Fibroblast of skin of right quadriceps (primary cell): ENCODE data around the gene CD7.

Source experiments
- DNase-seq: peaks from one replicate; pipeline ENCODE4 v3.0.0-alpha.2; 2013

The CD7 gene

DNA sequence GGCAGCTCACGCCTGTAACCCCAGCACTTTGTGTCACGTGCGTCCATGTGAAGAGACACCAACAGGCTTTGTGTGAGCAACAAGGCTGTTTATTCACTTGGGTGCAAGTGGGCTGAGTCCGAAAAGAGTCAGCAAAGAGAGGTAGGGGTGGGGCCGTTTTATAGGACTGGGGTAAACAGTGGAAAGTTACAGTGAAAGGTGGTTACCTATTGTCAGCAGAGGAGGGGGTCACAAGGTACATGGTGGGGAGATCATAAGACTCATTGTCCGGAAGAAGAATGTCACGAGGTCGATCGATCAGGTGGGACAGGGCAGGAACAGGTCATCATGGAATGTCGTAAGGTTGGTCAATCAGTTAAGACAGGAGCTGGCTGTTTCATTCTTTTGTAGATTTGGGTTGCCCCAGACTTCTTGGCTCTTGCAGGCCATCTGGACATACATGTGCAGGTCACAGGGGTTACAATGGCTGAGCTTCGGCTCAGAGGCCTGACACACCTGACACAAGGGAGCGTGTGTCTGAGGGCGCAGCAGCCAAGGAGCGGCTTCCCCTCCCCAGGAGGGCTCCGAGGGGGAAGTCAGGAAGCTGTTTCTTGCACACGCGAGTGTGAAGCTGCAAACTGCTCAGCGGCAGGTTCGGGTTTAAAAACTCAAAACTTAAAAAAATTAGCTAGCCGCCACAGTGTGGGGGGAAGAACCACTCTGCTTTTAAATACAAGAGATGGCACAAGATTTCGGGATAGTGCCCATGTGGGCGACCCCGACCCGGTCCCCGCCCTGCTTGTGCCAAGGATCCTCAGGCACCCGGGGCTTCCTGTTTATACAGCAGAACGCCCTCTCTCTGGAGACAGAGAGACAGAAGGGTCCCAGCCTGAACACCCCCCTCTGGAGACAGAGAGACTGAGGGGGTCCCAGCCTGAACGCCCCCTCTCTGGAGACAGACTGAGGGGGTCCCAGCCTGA lies 29.2 kb upstream of the CD7 start:
- DNase-seq: no peak

DNA sequence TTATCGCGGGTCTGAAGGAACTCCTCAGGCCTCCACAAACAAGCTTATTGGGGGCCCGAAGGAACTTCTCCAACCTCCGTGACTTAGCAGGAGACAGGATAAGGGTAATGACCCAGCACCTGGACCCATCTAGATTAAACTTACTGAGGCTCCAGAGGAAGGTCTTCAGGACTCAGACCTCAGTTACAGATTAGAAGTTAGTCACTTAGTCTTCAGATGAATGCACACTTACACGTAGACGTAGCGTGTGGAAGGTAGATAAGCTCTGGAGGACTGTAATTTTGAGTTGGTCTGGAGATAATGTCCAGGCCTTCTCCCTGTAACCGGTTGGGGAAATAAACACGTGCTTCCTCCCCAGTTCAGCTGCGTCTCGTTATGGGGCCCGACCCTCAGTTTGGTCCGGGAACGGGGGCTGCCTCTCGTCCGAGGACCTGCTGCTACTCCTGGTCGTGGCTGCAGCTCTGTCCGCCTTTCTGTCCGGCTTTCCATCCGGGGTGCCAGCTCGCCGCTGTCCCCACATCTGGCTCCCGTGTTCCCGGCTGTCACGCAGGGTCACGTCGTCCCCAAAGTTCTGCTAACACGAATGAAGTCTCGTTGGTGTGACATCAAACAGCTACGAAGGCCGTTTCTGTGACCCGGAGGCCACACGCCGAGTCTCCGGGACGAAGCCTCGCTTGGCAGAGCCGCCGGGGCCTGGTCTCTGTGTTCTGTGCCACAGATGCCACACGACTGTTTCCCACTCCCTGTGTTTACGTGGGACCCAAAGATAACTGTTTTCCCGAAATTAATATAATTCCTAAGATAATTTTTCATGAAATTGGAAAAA lies 28.0 kb upstream of the CD7 start:
- DNase-seq: no peak

DNA sequence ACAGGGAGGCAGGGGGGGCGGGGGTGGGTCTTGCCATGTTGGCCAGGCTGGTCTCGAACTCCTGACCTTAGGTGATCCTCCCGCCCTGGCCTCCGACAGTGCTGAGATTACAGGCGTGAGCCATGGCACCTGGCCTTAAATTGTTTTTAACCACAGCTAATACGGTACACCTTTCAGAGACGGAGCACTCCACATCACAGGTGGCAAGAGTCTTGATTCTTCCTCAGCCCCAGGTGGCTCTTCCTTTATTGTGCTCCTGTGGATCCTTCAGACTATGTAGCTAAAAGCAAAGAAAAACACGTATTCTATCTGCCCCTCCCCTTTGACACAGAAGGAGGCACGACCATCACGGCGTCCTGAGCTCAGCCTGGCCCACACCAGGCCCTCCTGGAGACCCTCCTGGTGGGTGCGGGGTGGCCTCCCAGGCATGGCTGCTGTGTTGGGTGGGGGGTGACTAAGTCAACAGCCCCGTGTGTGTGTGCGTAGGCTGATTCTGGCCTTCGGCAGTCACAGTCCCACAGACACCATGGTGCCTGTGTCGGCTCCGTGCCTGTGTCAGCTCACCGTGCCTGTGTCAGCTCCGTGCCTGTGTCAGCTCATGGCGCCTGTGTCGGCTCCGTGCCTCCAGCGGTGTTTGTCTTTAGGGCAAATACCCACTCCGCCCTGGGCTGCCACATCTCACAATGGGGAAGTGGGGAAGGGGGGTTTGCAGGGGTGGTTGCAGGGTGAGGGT lies 26.9 kb upstream of the CD7 start:
- no peak for DNase-seq

DNA sequence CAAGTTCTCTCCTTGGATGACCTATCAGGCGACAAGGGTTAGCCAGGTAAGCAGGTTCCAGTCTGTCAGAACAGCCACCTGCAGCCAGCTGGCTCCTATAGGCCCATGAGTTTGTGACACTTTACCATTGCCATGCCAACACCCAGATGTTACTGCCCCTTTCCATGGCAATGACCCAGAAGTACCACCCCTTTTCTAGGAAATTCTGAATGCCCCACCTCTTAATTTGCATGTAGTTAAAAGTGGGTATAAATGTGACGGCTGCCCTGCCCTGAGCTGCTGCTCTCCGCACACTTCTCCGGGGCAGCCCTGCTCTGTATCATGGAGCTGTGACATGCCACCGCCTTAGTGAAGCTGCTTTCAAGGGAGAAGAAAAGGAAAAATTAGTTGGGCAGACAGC lies 26.2 kb upstream of the CD7 start:
- DNase-seq: no peak

DNA sequence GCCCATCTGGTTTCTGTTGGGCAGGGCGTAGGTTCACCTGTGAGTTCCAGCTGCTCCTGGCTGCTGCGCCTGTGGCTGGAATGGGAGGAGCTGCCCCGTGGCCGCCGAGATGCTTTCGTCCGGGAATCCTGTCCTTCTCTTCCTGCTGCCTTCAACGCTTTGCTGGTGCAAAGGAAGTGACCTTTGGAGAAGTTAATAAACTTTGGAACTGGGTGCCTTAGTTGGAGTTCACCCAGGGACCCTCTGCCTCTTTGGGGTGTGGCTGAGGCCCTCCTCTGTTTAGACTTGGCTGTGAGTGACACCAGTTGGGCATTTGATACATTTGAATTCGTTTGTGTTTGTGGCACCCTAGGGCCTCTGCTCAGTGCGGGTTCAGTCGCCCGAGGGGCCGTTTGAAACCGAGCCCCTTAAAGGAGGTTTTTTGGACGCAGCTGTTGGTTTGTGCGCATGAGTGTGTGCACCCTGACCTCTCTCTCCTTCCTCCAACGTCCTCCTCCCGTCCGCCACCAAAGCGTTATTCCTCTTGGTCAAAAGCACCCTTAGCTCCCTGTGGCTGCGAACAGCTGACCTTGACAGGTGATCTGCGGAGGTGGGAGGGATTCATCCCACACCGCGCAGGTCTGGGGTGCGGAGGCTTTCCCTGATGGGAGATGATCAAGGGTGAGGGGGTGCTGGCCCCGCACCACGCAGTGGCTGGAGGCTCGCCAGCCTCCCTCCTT lies 25.1 kb upstream of the CD7 start:
- DNase-seq: no peak

DNA sequence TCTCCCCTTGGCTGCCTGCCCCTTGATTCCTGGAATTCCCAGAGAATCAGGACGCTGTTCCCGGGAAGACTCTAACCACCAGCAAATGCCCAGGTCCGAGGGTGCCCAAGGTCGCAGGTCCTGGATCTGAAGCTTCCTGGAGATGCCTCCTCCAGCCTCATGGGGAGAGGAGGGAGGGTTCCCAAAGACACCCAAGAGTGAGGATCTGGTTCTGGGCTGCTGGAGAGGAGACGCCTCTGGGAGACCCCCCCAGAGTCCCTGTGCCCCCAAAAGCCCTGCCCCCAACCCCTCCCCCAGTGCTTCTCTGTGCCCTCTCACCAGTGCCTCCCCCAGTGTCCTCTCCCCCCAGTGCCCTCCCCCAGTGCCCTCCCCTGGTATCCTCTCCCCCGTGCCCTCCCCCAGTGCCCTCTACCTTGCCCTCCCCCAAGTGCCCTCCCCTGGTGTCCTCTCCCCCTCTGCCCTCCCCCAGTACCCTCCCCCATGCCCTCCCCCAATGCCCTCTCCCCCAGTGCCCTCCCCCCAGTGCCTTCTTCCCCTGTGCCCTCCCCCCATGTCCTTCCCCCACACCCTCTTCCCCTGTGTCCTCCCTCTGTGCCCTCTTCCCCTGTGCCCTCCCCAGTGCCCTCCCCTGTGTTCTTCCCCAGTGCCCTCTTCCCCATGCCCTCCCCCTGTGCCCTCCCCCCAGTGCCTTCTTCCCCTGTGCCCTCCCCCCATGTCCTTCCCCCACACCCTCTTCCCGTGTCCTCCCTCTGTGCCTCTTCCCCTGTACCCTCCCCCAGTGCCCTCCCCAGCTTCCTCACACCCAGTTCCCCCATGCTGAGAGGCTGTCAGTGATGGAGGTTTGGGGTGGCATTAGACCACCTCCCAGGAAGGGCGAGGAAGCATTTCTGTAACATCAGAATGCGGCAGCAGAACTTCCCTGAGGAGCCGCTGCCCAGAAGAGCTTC lies 22.5 kb upstream of the CD7 start:
- no peak for DNase-seq

DNA sequence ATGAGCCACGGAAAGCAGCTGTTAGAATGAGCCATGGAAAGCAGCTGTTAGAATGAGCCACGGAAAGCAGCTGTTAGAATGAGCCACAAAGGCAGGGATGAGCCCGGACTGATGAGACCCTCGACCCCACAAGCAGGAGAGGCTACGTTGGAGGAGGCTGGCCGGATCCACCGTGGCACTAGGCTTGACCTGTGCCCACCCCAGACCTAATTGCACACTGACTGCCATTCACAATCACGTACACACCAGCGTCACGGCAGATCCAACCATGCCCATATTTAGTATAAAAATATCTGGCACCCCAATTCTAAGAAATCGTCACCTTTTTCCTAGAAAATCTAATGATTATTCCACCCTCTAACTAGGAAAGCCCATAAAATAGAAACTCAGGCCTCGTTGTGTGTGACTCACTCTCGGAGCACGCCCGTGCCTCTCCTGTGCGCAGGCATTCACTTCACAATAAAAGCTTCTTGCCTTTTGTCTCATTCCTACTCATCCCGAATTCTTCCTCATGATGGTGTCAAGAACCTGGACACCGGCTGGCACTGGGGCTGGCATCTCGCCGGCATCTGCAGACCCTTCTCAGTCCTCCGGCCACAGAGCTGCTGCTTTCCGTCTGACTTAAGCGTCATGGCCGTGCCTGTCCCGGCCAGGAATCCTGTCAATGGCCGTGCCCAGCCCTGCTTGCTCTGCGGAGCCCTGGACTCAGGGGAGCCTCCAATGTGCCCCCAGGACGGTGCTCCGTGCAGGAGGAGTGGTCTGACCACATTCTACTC lies 21.6 kb upstream of the CD7 start:
- DNase-seq: peak; percentile 78

DNA sequence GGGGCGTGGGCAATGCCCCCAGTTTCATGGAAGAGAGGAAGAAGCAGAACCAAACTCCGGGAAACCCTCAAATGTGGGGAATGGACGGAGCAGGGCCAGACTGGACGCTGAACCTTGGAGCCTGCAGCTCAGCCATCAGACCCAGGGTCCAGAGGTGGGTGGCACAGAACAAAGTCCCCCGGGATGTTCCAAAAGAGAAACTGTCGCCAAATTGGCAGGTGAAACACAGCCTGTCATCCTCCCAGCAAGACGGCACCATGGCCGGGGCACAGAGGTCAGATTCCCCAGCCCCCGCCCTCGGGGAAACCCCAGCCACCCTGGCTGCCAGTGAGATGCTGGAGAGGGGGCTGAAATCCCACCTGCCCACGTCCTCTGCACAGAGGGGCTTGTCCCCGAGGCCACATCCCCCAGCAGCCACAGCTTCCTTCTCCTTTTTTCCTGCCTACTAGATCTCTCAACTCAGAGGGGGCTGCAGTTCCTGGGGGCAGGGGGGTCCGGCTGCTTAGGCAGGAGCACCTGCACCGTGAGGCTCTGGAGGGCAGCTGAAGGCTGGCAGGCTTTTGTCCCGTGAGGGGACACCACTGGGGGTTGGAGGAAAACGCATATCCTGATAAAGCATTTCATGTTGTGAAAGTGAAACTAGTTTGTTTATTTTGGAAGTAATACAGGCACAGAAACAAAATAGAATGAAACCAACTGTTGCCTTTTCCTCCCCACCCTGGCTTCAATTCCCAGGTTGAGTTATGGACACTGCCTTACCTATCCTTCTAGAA lies 17.4 kb upstream of the CD7 start:
- DNase-seq: no peak

DNA sequence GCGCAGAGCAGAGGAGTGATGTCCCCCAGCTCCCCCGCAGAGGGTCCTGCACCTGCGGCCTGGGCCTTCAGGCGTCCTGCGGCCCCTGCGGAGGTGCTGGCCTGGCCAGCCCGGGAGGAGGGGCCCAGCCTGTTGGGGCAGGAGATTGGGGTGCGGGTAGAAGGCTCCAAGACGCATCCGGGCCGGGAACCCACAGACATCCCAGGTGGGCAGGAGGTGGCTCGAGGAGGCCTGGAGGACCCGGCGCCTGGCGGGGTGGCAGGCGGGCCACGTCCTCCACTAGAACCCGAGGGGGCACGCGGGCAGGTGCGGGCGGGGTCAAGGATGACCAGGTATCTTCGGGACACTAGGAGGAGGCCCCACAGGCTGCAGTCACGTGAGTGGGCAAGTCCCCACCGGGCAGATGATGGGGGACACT lies 16.8 kb upstream of the CD7 start:
- no peak for DNase-seq

DNA sequence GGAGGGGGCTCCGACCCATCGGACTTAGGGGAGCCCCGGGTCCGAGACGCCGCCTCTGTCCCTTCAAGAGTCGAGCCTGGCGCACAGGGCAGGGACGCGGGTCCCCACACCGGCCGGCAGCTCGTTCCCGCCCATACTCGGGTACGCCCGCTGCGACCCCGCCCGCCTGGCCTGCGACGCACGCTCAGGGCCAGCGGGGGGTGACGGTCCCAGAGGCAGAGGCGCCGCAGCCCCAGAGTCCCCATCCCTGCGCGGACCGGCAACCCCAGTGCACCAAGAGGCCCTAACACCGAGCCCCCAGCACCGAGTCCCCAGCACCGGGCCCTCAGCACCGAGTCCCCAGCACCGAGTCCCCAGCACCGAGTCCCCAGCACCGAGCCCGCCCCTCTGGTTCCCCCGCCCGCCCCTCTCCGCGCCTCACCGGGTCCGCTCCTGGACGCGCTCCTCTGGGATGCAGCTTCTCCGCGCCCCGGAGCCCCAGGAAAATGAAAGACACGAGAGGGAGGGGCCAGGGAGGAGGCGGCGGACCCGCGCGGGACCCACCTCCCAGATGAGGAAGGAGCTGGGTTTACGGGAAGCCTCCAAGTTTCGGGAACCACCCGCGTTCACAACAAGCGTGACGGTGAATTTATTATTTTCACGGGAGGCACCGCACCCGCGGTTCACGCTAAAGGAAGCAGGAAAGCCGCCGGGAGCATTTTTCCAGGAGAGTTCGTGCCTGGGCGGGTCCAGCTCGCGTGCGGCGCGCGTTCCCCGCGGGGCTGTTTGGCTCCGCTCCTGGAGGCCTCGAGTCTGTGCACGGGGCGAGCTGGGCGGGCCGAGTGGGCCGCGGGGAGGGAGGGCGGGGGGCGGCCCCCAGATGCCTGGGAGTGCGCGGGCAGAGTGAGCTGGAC lies 16.1 kb upstream of the CD7 start, which contains the start of gene SECTM1:
TSS of gene SECTM1 (minus strand) at position 488 of the 893 bp plus-strand sequence. CDS start 6,526 bp downstream, outside the sequence.
- peak; percentile 32 for DNase-seq

DNA sequence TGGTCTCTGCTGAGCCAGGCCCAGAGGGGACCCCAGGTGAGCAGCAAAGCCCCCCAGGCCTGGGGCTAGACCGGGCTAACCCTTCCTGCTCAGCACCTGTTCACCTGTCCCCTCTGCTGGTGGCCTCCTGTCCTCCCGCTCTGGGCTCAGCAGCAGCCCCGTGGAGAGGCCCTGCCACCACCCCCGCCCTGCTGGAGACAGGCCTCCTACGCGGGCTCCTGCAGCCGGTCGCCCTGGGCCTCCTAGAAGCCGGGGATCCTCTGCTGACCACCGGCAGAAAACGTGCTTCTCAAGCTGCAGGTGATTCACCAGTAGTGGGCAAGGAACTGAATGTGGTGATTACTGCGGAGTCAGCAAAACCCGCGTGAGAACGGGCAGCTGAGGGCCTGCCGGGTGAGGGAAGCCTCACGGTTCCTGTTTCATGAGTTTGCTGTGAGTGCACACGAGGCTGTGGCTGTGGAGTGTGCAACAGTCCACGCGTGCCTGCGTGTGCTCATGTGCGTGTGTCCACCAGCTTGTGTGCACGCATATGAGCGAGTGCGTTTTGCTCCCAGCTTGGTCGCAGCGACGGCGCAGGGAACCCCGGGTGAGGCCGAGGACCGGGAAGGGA lies 15.4 kb upstream of the CD7 start:
- DNase-seq: peak; percentile 21

DNA sequence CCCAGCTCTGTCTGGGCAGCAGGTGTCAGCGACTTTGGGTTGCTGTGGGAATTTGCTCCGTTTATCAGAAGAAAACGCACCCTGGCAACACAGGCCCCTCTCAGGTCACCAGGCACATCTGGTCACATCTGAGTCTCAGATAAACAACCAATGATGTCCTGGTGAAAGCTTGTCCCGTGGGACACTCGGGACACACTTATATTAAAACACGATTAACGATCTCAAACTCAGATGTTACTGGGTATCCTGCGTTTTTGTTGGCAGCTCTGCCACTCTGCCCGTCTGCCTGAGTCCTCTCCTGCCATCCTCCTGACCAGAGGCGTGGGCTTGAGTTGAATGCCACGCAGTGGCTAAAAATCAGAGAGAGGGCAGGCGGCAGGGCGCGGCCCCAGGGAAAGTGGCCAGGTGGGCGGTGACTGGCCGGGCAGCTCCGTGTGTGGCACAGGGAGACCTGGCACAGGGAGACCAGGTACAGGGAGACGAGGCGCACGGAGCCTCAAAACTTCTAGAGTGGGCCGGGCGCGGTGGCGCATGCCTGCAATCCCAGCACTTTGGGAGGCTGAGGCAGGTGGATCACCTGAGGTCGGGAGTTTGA lies 14.0 kb upstream of the CD7 start:
- no peak for DNase-seq

DNA sequence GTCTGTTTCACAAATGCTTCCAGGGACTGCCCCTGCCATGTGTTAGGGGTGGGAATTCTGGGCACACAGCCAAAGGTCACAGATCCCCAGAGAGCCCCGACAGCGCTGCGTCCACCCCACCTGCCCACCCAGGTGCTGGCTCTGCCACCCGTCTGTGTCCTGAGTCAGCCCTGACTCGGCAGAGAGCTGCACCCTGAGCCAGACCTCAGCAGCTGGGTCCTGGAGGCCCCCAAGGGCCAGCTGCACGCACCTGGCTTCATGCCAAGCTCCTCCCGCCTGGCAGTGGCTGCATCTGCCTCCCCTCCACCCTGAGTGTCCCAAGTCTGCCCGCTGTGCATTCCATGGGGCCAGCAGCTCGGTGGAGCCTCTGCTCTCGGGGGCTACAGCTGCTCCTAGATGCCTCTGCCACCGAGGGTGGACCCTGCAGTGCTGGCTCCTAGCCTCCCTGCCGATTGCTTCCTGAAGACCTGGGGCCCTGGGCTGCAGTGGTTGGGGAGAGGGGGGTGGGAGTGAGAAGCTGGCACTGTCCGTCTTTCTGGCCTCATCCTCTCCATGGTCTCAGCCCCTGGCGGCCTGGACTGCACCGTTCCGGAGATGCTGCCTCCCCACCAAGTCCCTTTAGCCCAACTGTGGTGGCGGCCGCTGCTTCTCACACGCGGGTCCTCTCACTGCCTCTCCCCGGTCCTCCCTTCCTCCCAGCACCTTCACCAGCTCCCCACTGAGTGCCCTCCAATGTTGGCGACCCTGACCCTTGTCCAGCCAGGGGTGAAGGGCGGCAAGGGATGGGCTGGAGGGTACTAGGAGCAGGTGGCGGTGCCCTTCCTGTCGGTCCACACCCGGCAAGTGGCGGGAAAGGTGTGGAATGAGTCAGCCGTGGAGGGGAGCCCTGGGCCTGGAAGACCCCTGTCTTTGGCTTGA lies 13.2 kb upstream of the CD7 start:
- DNase-seq: peak; percentile 51

DNA sequence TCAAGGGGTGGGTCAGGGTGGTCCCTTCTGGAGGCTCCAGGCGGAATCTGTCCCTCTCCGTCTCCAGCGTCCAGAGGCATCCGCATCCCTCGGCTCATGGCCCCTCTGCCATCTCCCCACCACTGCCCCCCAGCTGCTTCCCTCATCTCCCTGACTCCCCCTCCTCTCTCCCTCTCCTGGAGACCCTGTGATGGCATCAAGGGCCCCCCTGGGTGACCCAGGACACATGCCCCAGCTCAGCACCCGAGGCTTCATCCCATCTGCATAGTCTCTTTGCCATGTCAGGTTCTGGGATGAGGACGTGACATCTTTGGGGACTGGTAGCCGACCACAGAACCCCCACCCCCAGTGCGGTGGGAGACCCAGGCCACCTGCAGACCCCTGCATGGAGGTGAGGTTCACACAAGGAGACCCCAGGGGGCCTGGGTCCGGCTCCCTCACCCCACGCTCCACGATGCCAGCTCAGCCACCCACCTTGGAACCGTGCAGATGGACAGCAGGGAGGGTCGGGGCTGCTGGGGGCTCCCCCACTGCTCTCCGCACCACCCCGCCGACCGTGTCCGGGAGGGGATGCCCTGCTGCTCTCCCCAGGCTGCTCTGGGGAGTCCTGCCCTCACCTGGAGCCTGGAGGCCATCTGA lies 12.4 kb upstream of the CD7 start:
- no peak for DNase-seq

DNA sequence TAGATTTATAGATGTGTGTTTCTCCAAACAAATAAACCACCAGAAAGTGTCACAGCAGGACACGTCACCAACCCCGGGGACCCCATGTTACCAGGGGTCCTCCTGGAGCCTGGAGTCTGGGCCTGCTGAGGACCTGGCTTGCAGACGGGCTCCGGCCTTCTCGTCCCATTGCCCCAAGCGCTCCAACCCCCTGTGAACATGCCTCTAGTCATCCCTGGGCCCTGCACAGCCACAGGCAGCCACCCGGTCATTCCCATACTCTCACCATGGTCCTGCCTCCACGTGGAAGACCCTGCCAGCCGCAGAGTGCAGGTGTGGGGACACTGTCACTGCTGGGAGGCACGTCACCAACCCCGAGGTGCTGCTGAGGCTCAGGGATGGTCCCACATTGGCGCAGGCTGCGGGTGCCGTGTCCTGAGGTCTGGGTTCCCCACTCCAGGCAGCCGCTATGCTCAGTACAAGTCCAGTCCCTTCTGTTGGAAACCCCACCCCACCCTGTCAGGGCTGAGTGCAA lies 11.6 kb upstream of the CD7 start:
- DNase-seq: no peak
